Tibial nerve (tissue), 4 donors: ENCODE results near the gene COL25A1.

Experiments used
- CTCF ChIP-seq, 5 experiments: fragments of 200-600 bp in 3 of 5; fragments of 450-650 bp in 2 of 5; sonication (generic) in 3 of 5; IDR thresholded peaks; one replicate each; pipeline ENCODE4 v1.5.1; 2016 to 2019; ENCODE audit warnings: antibody characterized with exemption in 5 of 5, mild to moderate bottlenecking in 3 of 5, moderate library complexity in 2 of 5
- EP300 ChIP-seq, 2 donors: sonication (generic); formaldehyde crosslinking; IDR thresholded peaks; one replicate each; pipeline ENCODE4 v1.6.1; 2017; ENCODE audit warnings: antibody characterized with exemption in 2 of 2, mild to moderate bottlenecking in 1 of 2

- TF ChIP-seq EP300 (IDR thresholded peaks at IDR 0.05) (no peak), CTCF (IDR thresholded peaks at IDR 0.05) (no peak)
Observed at GRCh38 chr4:108774809-108775530, 527.5 kb downstream of the COL25A1 start.
